Endodermal cell (in vitro differentiated cells): ENCODE results near the gene GRID1. TPM values are rescaled to one million over a fixed set of nuclear protein-coding genes. Genes with fewer than 3 reads are reported as not detected.

Source experiments
- DNase-seq: peaks from one replicate; pipeline ENCODE4 v3.0.0-alpha.2; 2017
- H3K27ac ChIP-seq: 2 replicates; pipeline ENCODE4 v1.5.1; 2013; ENCODE audit warnings: mild to moderate bottlenecking, low read depth, low read length, moderate library complexity
- H3K27me3 ChIP-seq: 2 replicates; pipeline ENCODE4 v1.6.1; 2013; ENCODE audit warnings: mild to moderate bottlenecking, low read length, moderate library complexity; ENCODE audit not compliant: insufficient read depth, control insufficient read depth, poor library complexity, severe bottlenecking
- H3K36me3 ChIP-seq: 2 replicates; pipeline ENCODE4 v1.7.0; 2013; ENCODE audit warnings: mild to moderate bottlenecking, low read length, moderate library complexity; ENCODE audit not compliant: control insufficient read depth, insufficient read depth
- H3K4me1 ChIP-seq: one replicate; pipeline ENCODE4 v1.7.0; 2013; ENCODE audit warnings: low read length; ENCODE audit not compliant: control insufficient read depth, insufficient read depth
- H3K4me3 ChIP-seq: 2 replicates; pipeline ENCODE4 v1.5.1; 2013; ENCODE audit warnings: mild to moderate bottlenecking, low read length, moderate library complexity
- H3K9ac ChIP-seq: 2 replicates; pipeline ENCODE4 v1.6.1; 2013; ENCODE audit warnings: mild to moderate bottlenecking, low read length, moderate library complexity; ENCODE audit not compliant: poor library complexity, severe bottlenecking; ENCODE audit errors: extremely low read depth
- H3K9me3 ChIP-seq: 2 replicates; pipeline ENCODE4 v1.6.1; 2013; ENCODE audit warnings: mild to moderate bottlenecking, low read length, moderate library complexity; ENCODE audit not compliant: control insufficient read depth
- H3K27ac Mint-ChIP-seq: 2 replicates; pipeline ENCODE4 v1.8.0; 2020; ENCODE audit warnings: mixed read lengths
- H3K27me3 Mint-ChIP-seq: 2 replicates; pipeline ENCODE4 v1.8.0; 2021; ENCODE audit warnings: mild to moderate bottlenecking, mixed read lengths; ENCODE audit not compliant: insufficient read depth
- H3K36me3 Mint-ChIP-seq: 2 replicates; pipeline ENCODE4 v1.8.0; 2020; ENCODE audit warnings: low read depth, mixed read lengths
- H3K4me1 Mint-ChIP-seq: 2 replicates; pipeline ENCODE4 v1.8.0; 2020; ENCODE audit warnings: mixed read lengths
- H3K4me3 Mint-ChIP-seq: 2 replicates; pipeline ENCODE4 v1.8.0; 2020; ENCODE audit warnings: mild to moderate bottlenecking, moderate library complexity, mixed read lengths
- H3K9me3 Mint-ChIP-seq: 2 replicates; pipeline ENCODE4 v1.8.0; 2020; ENCODE audit warnings: mild to moderate bottlenecking, mixed read lengths
- CTCF ChIP-seq: fragments of 200-600 bp; sonication (generic); conservative IDR thresholded peaks from 2 replicates; pipeline ENCODE4 v1.5.0; 2021; ENCODE audit warnings: antibody characterized with exemption, mild to moderate bottlenecking
- WGBS, 2 experiments: methylation state at CpG; one replicate each; pipeline versions ENCODE4 v1.1.5 to v1.1.7; 2013; ENCODE audit warnings: missing lambda C conversion rate in 2 of 2, mixed read lengths in 1 of 2; ENCODE audit not compliant: insufficient coverage in 1 of 2, insufficient read length in 1 of 2; 5-methylcytosine and 5-hydroxymethylcytosine counted together
- total RNA-seq, 2 donors: library from RNA; stranded (reverse); fragmentation: NEBNext Ultra II Directional in 1 of 2; extraction: Animal tissue kit (Norgen Biotek cat#: 25700) in 1 of 2; gene quantifications; 2 replicates in 1 of 2; 3 replicates in 1 of 2; pipeline ENCODE4 v1.2.1, GENCODE V29; 2021

Gene GRID1
- total RNA-seq, 2 donors from 2014 or later: 0.13 to 0.53 TPM

- Mint-ChIP-seq H3K36me3 (no peaks in the 10 kb centered on the region), H3K27ac (no peak overlapping the region), H3K9me3 (peaks cover 4% of the 10 kb centered on the region), H3K4me3 (no peak overlapping the region), H3K27me3 (peaks cover 6% of the 10 kb centered on the region), H3K4me1 (no peaks in the 10 kb centered on the region)
- Histone ChIP-seq H3K4me3 (no peak overlapping the region), H3K9ac (no peak overlapping the region), H3K27me3 (no peaks in the 10 kb centered on the region), H3K9me3 (no peaks in the 10 kb centered on the region), H3K27ac (no peak overlapping the region), H3K4me1 (no peaks in the 10 kb centered on the region), H3K36me3 (no peaks in the 10 kb centered on the region)
- peak; percentile 78 for TF ChIP-seq CTCF
- 34 to 100% methylated on average over 1 to 4 of the region's 4 CpGs for WGBS, 2 experiments
- peak; percentile 85 for DNase-seq
Measured at GRCh38 chr10:86334488-86335085, 32.0 kb downstream of the GRID1 start.

GRCh38 chr10:86333826-86334487 is 32.6 kb downstream of the GRID1 start:
- TF ChIP-seq CTCF: no peak
- peaks cover 6% of the 10 kb centered on the region for H3K27me3 Mint-ChIP-seq
- Histone ChIP-seq H3K36me3 (no peaks in the 10 kb centered on the region), H3K27me3 (no peaks in the 10 kb centered on the region), H3K4me3 (no peak overlapping the region), H3K4me1 (no peaks in the 10 kb centered on the region), H3K9ac (no peak overlapping the region), H3K9me3 (no peaks in the 10 kb centered on the region), H3K27ac (no peak overlapping the region)
- 77 to 96% methylated on average over 4 to 7 of the region's 7 CpGs for WGBS, 2 experiments
- no peak overlapping the region for H3K4me3 Mint-ChIP-seq
- H3K9me3 Mint-ChIP-seq: peaks cover 4% of the 10 kb centered on the region
- no peak overlapping the region for H3K27ac Mint-ChIP-seq
- H3K36me3 Mint-ChIP-seq: no peaks in the 10 kb centered on the region
- H3K4me1 Mint-ChIP-seq: no peaks in the 10 kb centered on the region
- DNase-seq: no peak

- Mint-ChIP-seq H3K27me3 (peaks cover 6% of the 10 kb centered on the region), H3K27ac (no peak overlapping the region), H3K4me3 (no peak overlapping the region), H3K9me3 (no peaks in the 10 kb centered on the region), H3K4me1 (no peaks in the 10 kb centered on the region), H3K36me3 (no peaks in the 10 kb centered on the region)
- no peaks in the 10 kb centered on the region for H3K36me3 ChIP-seq
- TF ChIP-seq CTCF: no peak
- DNase-seq: no peak
- no peaks in the 10 kb centered on the region for H3K27me3 ChIP-seq
- H3K4me3 ChIP-seq: no peak overlapping the region
- WGBS, 2 experiments: 79 to 85% methylated on average over 4 to 8 of the region's 8 CpGs
- no peak overlapping the region for H3K27ac ChIP-seq
- H3K4me1 ChIP-seq: no peaks in the 10 kb centered on the region
- H3K9me3 ChIP-seq: no peaks in the 10 kb centered on the region
- H3K9ac ChIP-seq: no peak overlapping the region
Measured at GRCh38 chr10:86331861-86332260, 34.7 kb downstream of the GRID1 start.
